GM18951 (cell line): ENCODE measurements around the gene SYT5.

Experiments
- POLR2A ChIP-seq: IDR thresholded peaks from 4 replicates; pipeline ENCODE4 v1.6.1; 2011; ENCODE audit warnings: mild to moderate bottlenecking; ENCODE audit not compliant: insufficient read length, insufficient read depth; ENCODE audit errors: extremely low read depth
- in situ Hi-C: fragments of 300-500 bp; cut with MboI; formaldehyde crosslinking; loops from one replicate; pipeline ENCODE4 v1.12.0; 2022; ENCODE audit warnings: low sequenced_read_pairs, mixed read lengths, inconsistent platforms; ENCODE audit not compliant: unreplicated experiment

SYT5 gene

GRCh38 chr19:55171440-55171839 is 8.6 kb downstream of the SYT5 start:
- in situ Hi-C loops, result no loop called here
- no peak for TF ChIP-seq POLR2A

GRCh38 chr19:55169136-55169535 is 11.0 kb downstream of the SYT5 start:
- TF ChIP-seq POLR2A, result no peak
- in situ Hi-C loops, result no loop called here

- in situ Hi-C loops, result no loop called here
- no peak for TF ChIP-seq POLR2A
Observed at GRCh38 chr19:55166530-55167268, 13.4 kb downstream of the SYT5 start, which contains the start of gene DNAAF3. Gene DNAAF3 (minus strand): TSS chr19:55166613. CDS start chr19:55166413, 200 bp downstream.

GRCh38 chr19:55165952-55166529 is 14.0 kb downstream of the SYT5 start:
- in situ Hi-C loops, result no loop called here
- TF ChIP-seq POLR2A, result no peak

- in situ Hi-C loops, result no loop called here
- TF ChIP-seq POLR2A, result no peak
Observed at GRCh38 chr19:55161571-55162322, 18.3 kb downstream of the SYT5 start.

GRCh38 chr19:55160986-55161365 is 19.1 kb downstream of the SYT5 start:
- in situ Hi-C loops, result no loop called here
- TF ChIP-seq POLR2A, result no peak

GRCh38 chr19:55160128-55160985 is 19.7 kb downstream of the SYT5 start:
- in situ Hi-C loops, result no loop called here

GRCh38 chr19:55158848-55159749 is 21.0 kb downstream of the SYT5 start:
- no peak for TF ChIP-seq POLR2A
- in situ Hi-C loops, result no loop called here

More at GRCh38 chr19:55160128-55160985, 19.7 kb downstream of the SYT5 start:
- TF ChIP-seq POLR2A, result no peak

GRCh38 chr19:55158423-55158822 is 21.7 kb downstream of the SYT5 start:
- TF ChIP-seq POLR2A, result no peak
- in situ Hi-C loops, result no loop called here

- TF ChIP-seq POLR2A, result no peak
- in situ Hi-C loops, result no loop called here
Observed at GRCh38 chr19:55157064-55157908, 22.8 kb downstream of the SYT5 start, which contains the start of gene TNNI3. Gene TNNI3 (minus strand): TSS chr19:55157732. CDS start chr19:55157589, 143 bp downstream.
